PC-9 (cell line): Measurements from ENCODE around the gene TRIM71. TPM values are rescaled to one million over a fixed set of nuclear protein-coding genes. Genes with fewer than 3 reads are reported as not detected.

ENCODE experiments used
- BruUV-seq: library from RNA; stranded (reverse); fragments of 400-500 nt; replicated peaks from 2 replicates; lab custom pipeline; 2021; lab: Mats Ljungman, UMichigan
- CTCF ChIA-PET: fragments of 300-600 bp; sonication (Branson Sonifier 250); formaldehyde crosslinking; loops from one replicate; lab custom pipeline; 2022; ENCODE audit warnings: antibody characterized with exemption; lab: Charles Lee
- POLR2A ChIA-PET: fragments of 300-600 bp; sonication (Branson Sonifier 250); formaldehyde crosslinking; loops from one replicate; lab custom pipeline; 2022; ENCODE audit warnings: antibody characterized with exemption; ENCODE audit not compliant: unreplicated experiment; lab: Charles Lee
- DNase-seq, 2 experiments: peaks; one replicate each; pipeline versions ENCODE4 v3.0.0 to v3.0.0-alpha.2; 2015 to 2022; ENCODE audit warnings: mixed read lengths in 1 of 2
- H2AFZ ChIP-seq: fragments of 200-600 bp; sonication (generic); 2 replicates; pipeline ENCODE4 v1.8.1; 2017; ENCODE audit warnings: antibody characterized with exemption
- H3F3A ChIP-seq: fragments of 200-600 bp; sonication (generic); 2 replicates; pipeline ENCODE4 v1.8.1; 2017; ENCODE audit warnings: antibody characterized with exemption, mild to moderate bottlenecking, low read depth; ENCODE audit not compliant: insufficient read depth
- H3K27ac ChIP-seq: fragments of 200-600 bp; sonication (generic); 2 replicates; pipeline ENCODE4 v1.6.1; 2016; ENCODE audit warnings: mixed run types
- H3K27me3 ChIP-seq: fragments of 200-600 bp; sonication (generic); 2 replicates; pipeline ENCODE4 v1.6.1; 2016; ENCODE audit warnings: low read depth, mixed run types; ENCODE audit not compliant: insufficient read depth
- H3K36me3 ChIP-seq: fragments of 200-600 bp; sonication (generic); 2 replicates; pipeline ENCODE4 v1.6.1; 2016; ENCODE audit warnings: low read depth, mixed run types
- H3K4me1 ChIP-seq: fragments of 200-600 bp; sonication (generic); replicated peaks from 2 replicates; pipeline ENCODE4 v1.6.1; 2016; ENCODE audit warnings: mixed run types; ENCODE audit not compliant: insufficient read depth
- H3K4me2 ChIP-seq: fragments of 200-600 bp; sonication (generic); 2 replicates; pipeline ENCODE4 v1.6.1; 2017; ENCODE audit warnings: mixed run types
- H3K4me3 ChIP-seq: fragments of 200-600 bp; sonication (generic); 2 replicates; pipeline ENCODE4 v1.6.1; 2016; ENCODE audit warnings: mixed run types
- H3K79me2 ChIP-seq: fragments of 200-600 bp; sonication (generic); 2 replicates; pipeline ENCODE4 v1.6.1; 2017; ENCODE audit warnings: low read depth, mixed run types
- H3K9me2 ChIP-seq: fragments of 200-600 bp; sonication (generic); 2 replicates; pipeline ENCODE4 v1.8.1; 2017; ENCODE audit warnings: mild to moderate bottlenecking; ENCODE audit not compliant: insufficient read depth
- H3K9me3 ChIP-seq: fragments of 200-600 bp; sonication (generic); 2 replicates; pipeline ENCODE4 v1.8.1; 2016; ENCODE audit warnings: low read depth; ENCODE audit not compliant: insufficient read depth
- H4K20me1 ChIP-seq: fragments of 200-600 bp; sonication (generic); 2 replicates; pipeline ENCODE4 v1.8.1; 2017; ENCODE audit not compliant: insufficient read depth
- EZH2 ChIP-seq: fragments of 200-600 bp; sonication (generic); IDR thresholded peaks from 2 replicates; pipeline ENCODE4 v1.8.0; 2017; ENCODE audit warnings: antibody characterized with exemption, low read depth
- intact Hi-C: fragments of 100-400 bp; cut with micrococcal nuclease; formaldehyde crosslinking; loops from one replicate; pipeline ENCODE4 v1.10.0; 2022; ENCODE audit not compliant: unreplicated experiment
- total RNA-seq: library from RNA; stranded (reverse); gene quantifications from 2 replicates; pipeline ENCODE4 v1.2.3, GENCODE V29; 2021
- TF ChIP-seq, protein P1 (sequence below): fragments of 200-600 bp; sonication (generic); conservative IDR thresholded peaks from 2 replicates; pipeline ENCODE4 v1.6.1; 2017; ENCODE audit warnings: mixed run types, antibody characterized with exemption, mild to moderate bottlenecking, moderate library complexity

TRIM71 gene
- total RNA-seq, 1 experiment from 2014 or later: not detected

DNA sequence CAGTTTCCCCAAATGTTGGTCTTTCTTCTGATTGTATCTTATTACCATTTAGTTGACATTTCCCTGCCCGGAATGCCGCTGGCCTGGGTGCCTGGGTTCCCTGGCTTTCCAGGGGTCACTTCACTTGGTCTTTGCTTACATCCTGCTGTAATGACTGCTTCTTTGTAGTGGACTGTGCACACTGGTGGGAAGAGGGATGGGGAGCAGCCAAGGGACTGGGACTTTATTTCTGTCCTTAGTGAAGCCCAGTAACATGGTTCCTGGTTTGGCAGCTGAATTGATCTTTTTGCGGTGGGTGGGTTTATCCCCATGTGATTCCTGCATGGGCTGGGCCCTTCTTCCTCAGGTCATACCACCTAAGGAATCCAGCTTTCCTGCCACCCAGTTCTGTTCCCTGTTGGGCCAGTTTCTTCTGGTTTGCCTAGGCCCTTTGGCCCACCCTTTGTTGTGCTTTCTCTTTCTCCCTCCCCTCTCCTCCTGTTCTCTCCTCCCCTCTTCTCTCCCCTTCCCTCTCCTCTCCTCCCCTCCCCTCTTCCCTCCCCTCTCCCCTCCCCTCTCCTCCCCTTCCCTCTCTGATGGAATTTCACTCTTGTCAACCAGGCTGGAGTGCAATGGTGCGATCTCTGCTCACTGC, 41.9 kb downstream of the TRIM71 start:
- intact Hi-C loops: no loop called here
- no peaks in the 10 kb centered on the region for H4K20me1 ChIP-seq
- BruUV-seq: no TSS peak

DNA sequence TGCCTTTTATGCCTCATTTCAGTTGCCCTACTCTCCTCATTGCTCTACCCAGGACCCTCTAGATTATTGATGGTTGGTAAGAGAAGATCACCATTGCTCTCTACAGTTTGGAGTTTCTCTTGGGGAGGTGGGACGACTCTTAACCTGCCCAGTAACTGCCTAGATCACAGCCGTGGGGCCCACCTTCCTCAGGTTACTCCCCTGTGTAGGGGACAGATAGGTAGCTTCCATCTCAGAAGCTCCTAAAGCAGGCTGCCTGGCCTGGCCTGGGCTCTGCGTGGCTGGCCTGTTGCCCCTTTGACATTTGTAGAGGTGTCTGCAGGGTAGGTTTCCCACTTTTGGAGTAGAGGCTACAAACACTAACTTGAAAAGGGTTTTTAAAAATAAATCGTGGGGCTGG, 42.7 kb downstream of the TRIM71 start:
- Histone ChIP-seq H3K36me3 (no peaks in the 10 kb centered on the region), H3K9me3 (no peaks in the 10 kb centered on the region), H3K27me3 (no peaks in the 10 kb centered on the region), H3K79me2 (no peaks in the 10 kb centered on the region), H3K4me2 (no peak overlapping the region), H3F3A (no peaks in the 10 kb centered on the region), H2AFZ (no peak overlapping the region), H3K9me2 (no peaks in the 10 kb centered on the region), H3K4me3 (no peak overlapping the region), H3K4me1 (peaks cover 13% of the 10 kb centered on the region), H4K20me1 (no peaks in the 10 kb centered on the region), H3K27ac (no peak overlapping the region)
- ChIA-PET CTCF (no interaction called here), POLR2A (no interaction called here)
- BruUV-seq: no TSS peak
- intact Hi-C loops: no loop called here
- no peak for TF ChIP-seq EZH2
- TF ChIP-seq, protein P1, sequence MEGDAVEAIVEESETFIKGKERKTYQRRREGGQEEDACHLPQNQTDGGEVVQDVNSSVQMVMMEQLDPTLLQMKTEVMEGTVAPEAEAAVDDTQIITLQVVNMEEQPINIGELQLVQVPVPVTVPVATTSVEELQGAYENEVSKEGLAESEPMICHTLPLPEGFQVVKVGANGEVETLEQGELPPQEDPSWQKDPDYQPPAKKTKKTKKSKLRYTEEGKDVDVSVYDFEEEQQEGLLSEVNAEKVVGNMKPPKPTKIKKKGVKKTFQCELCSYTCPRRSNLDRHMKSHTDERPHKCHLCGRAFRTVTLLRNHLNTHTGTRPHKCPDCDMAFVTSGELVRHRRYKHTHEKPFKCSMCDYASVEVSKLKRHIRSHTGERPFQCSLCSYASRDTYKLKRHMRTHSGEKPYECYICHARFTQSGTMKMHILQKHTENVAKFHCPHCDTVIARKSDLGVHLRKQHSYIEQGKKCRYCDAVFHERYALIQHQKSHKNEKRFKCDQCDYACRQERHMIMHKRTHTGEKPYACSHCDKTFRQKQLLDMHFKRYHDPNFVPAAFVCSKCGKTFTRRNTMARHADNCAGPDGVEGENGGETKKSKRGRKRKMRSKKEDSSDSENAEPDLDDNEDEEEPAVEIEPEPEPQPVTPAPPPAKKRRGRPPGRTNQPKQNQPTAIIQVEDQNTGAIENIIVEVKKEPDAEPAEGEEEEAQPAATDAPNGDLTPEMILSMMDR: no peak
- no peak for DNase-seq

More for the DNA sequence above, 41.9 kb downstream of the TRIM71 start:
- no peaks in the 10 kb centered on the region for H3K9me2 ChIP-seq
- no peaks in the 10 kb centered on the region for H3K79me2 ChIP-seq
- no peak overlapping the region for H3K4me2 ChIP-seq
- H3K4me3 ChIP-seq: no peak overlapping the region
- DNase-seq: no peak
- TF ChIP-seq, protein P1: no peak
- no peaks in the 10 kb centered on the region for H3K27me3 ChIP-seq
- no peaks in the 10 kb centered on the region for H3K36me3 ChIP-seq
- no peaks in the 10 kb centered on the region for H3K9me3 ChIP-seq
- ChIA-PET CTCF (no interaction called here), POLR2A (no interaction called here)
- no peaks in the 10 kb centered on the region for H3F3A ChIP-seq
- no peak overlapping the region for H2AFZ ChIP-seq
- H3K27ac ChIP-seq: no peak overlapping the region
- H3K4me1 ChIP-seq: peaks cover 10% of the 10 kb centered on the region

DNA sequence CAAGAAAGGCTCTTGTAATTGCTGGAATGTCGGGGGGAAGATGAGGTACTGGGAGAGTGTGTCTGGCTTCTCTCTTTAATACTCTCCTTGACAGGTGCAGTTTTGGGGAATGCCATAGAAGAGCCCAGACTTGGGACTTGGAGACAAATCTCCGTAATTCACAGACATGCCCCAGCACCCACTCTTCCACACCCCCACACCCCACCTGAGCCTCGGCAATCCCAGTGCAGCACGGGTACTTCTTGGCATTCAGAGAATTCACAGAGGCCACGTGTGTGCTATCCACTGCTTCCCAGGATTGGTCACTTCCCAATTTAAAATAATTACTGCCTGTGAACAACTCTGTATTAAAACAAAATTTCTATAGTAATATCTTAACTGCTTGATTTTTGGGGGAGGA, 43.9 kb downstream of the TRIM71 start:
- Histone ChIP-seq H3K4me3 (no peak overlapping the region), H3K9me2 (no peaks in the 10 kb centered on the region), H3K27ac (no peak overlapping the region), H3K36me3 (no peaks in the 10 kb centered on the region), H3K27me3 (no peaks in the 10 kb centered on the region), H3K9me3 (no peaks in the 10 kb centered on the region), H3K79me2 (no peaks in the 10 kb centered on the region), H3F3A (no peaks in the 10 kb centered on the region), H2AFZ (no peak overlapping the region), H3K4me1 (peaks cover 9% of the 10 kb centered on the region), H4K20me1 (no peaks in the 10 kb centered on the region), H3K4me2 (no peak overlapping the region)
- TF ChIP-seq, protein P1: no peak
- no peak for TF ChIP-seq EZH2
- no TSS peak for BruUV-seq
- DNase-seq: no peak
- CTCF ChIA-PET: no interaction called here
- POLR2A ChIA-PET: no interaction called here
- intact Hi-C loops: no loop called here
